ENCODE data around the gene BRPF1.

BRPF1 gene

GRCh38 chr3:9792405-9793160 is 61.0 kb downstream of the BRPF1 start, which contains the start of the genes ARPC4 and TADA3:
ARPC4 (plus strand) TSS chr3:9793082; CDS start chr3:9793122, 40 bp downstream.
TADA3 (minus strand) TSS chr3:9792473; CDS start chr3:9791466, 1,007 bp downstream.
- H3K4ac ChIP-seq (ENCODE audit: low read depth in 1 of 2, low read length in 2 of 2): peak within 1 kb of the TSS; percentile 75 to 93

GRCh38 chr3:9793161-9793781 is 61.7 kb downstream of the BRPF1 start:
- Histone ChIP-seq H2BK120ac (ENCODE audit: low read depth, low read length) (peak overlapping the region; percentile 98), H3K14ac (ENCODE audit: low read length in 2 of 2) (no peak overlapping the region), H4K91ac (ENCODE audit: low read length) (peak overlapping the region; percentile 72), H3K18ac (ENCODE audit: low read depth in 1 of 2, low read length in 2 of 2) (peak overlapping the region; percentile 47 to 70), H2BK12ac (ENCODE audit: low read length in 2 of 2) (no peak overlapping the region), H2BK5ac (ENCODE audit: low read depth, low read length, poor library complexity, severe bottlenecking) (peak overlapping the region; percentile 86), H3K4me2 (ENCODE audit: low read length, poor library complexity, severe bottlenecking) (peak overlapping the region; percentile 65), H3K4me3 (ENCODE audit: insufficient read depth in 1 of 2, low read depth in 1 of 2, low read length in 2 of 2) (peak overlapping the region; percentile 83 to 96), H3K4ac (ENCODE audit: low read depth in 1 of 2, low read length in 2 of 2) (peak overlapping the region; percentile 61 to 72), H3K27me3 (ENCODE audit: control insufficient read depth in 1 of 2, insufficient read depth in 1 of 2, low read length in 2 of 2) (no peaks in the 10 kb centered on the region), H2AK5ac (ENCODE audit: low read length, severe bottlenecking) (peak overlapping the region; percentile 27), H3K23ac (ENCODE audit: low read length in 2 of 2) (no peak overlapping the region), H3K27ac (ENCODE audit: low read length, poor library complexity, severe bottlenecking) (peak overlapping the region; percentile 75), H3K9me3 (ENCODE audit: control insufficient read depth, low read length) (no peaks in the 10 kb centered on the region), H3K4me1 (ENCODE audit: control insufficient read depth, insufficient read depth, low read depth, low read length) (peaks cover 9% of the 10 kb centered on the region), H3K36me3 (ENCODE audit: control insufficient read depth in 1 of 2, insufficient read depth in 2 of 2, low read depth in 1 of 2, low read length in 2 of 2) (peaks cover 31 to 53% of the 10 kb centered on the region in 2 experiments), H3K9ac (ENCODE audit: low read length) (peak overlapping the region; percentile 99), H4K8ac (ENCODE audit: low read length) (peak overlapping the region; percentile 84), H2BK15ac (ENCODE audit: low read depth, poor library complexity, severe bottlenecking) (peak overlapping the region; percentile 4), H2AFZ (ENCODE audit: low read depth, low read length) (no peak overlapping the region), H3K79me1 (replicated peaks; ENCODE audit: low read length, poor library complexity, severe bottlenecking) (peaks cover 20% of the 10 kb centered on the region)
- 2% methylated on average over 21 of the region's 23 CpGs for WGBS
- DNase-seq: peak; percentile 75

More at GRCh38 chr3:9792405-9793160, 61.0 kb downstream of the BRPF1 start, which contains the start of the genes ARPC4 and TADA3:
- Histone ChIP-seq H3K18ac (ENCODE audit: low read depth in 1 of 2, low read length in 2 of 2) (peak within 1 kb of the TSS; percentile 74 to 88), H2BK5ac (ENCODE audit: low read depth, low read length, poor library complexity, severe bottlenecking) (peak within 1 kb of the TSS; percentile 98), H3K4me2 (ENCODE audit: low read length, poor library complexity, severe bottlenecking) (peak within 1 kb of the TSS; percentile 69), H2AK5ac (ENCODE audit: low read length, severe bottlenecking) (peak within 1 kb of the TSS; percentile 88), H3K79me1 (replicated peaks; ENCODE audit: low read length, poor library complexity, severe bottlenecking) (peaks cover 19% of the 10 kb centered on the region), H3K9me3 (ENCODE audit: control insufficient read depth, low read length) (no peaks in the 10 kb centered on the region), H2BK12ac (ENCODE audit: low read length in 2 of 2) (no peak within 1 kb of the TSS), H3K36me3 (ENCODE audit: control insufficient read depth in 1 of 2, insufficient read depth in 2 of 2, low read depth in 1 of 2, low read length in 2 of 2) (peaks cover 31 to 50% of the 10 kb centered on the region in 2 experiments), H3K27me3 (ENCODE audit: control insufficient read depth in 1 of 2, insufficient read depth in 1 of 2, low read length in 2 of 2) (no peaks in the 10 kb centered on the region), H4K91ac (ENCODE audit: low read length) (peak within 1 kb of the TSS; percentile 72), H4K8ac (ENCODE audit: low read length) (peak within 1 kb of the TSS; percentile 84), H2BK15ac (ENCODE audit: low read depth, poor library complexity, severe bottlenecking) (peak within 1 kb of the TSS; percentile 96), H3K14ac (ENCODE audit: low read length in 2 of 2) (peak within 1 kb of the TSS in 1 of 2 experiments; percentile 23), H2AFZ (ENCODE audit: low read depth, low read length) (no peak within 1 kb of the TSS), H3K23ac (ENCODE audit: low read length in 2 of 2) (no peak within 1 kb of the TSS), H3K4me1 (ENCODE audit: control insufficient read depth, insufficient read depth, low read depth, low read length) (peaks cover 8% of the 10 kb centered on the region), H2BK120ac (ENCODE audit: low read depth, low read length) (peak within 1 kb of the TSS; percentile 98), H3K27ac (ENCODE audit: low read length, poor library complexity, severe bottlenecking) (peak within 1 kb of the TSS; percentile 96), H3K4me3 (ENCODE audit: insufficient read depth in 1 of 2, low read depth in 1 of 2, low read length in 2 of 2) (peak within 1 kb of the TSS; percentile 83 to 96), H3K9ac (ENCODE audit: low read length) (peak within 1 kb of the TSS; percentile 99)
- 1% methylated on average over 61 of the region's 65 CpGs for WGBS
- DNase-seq: peak; percentile 98

GRCh38 chr3:9794400-9794799 is 62.9 kb downstream of the BRPF1 start:
- H3K4me2 ChIP-seq (ENCODE audit: low read length, poor library complexity, severe bottlenecking): no peak overlapping the region
- no peak overlapping the region for H4K8ac ChIP-seq (ENCODE audit: low read length)
- DNase-seq: no peak
- H3K23ac ChIP-seq (ENCODE audit: low read length in 2 of 2): no peak overlapping the region
- no peak overlapping the region for H2BK120ac ChIP-seq (ENCODE audit: low read depth, low read length)
- H3K14ac ChIP-seq (ENCODE audit: low read length in 2 of 2): no peak overlapping the region
- peak overlapping the region in 1 of 2 experiments; percentile 96 for H3K4me3 ChIP-seq (ENCODE audit: insufficient read depth in 1 of 2, low read depth in 1 of 2, low read length in 2 of 2)
- no peak overlapping the region for H3K4ac ChIP-seq (ENCODE audit: low read depth in 1 of 2, low read length in 2 of 2)
- no peak overlapping the region for H2AFZ ChIP-seq (ENCODE audit: low read depth, low read length)
- no peaks in the 10 kb centered on the region for H3K9me3 ChIP-seq (ENCODE audit: control insufficient read depth, low read length)
- no peak overlapping the region for H3K18ac ChIP-seq (ENCODE audit: low read depth in 1 of 2, low read length in 2 of 2)
- no peak overlapping the region for H2BK12ac ChIP-seq (ENCODE audit: low read length in 2 of 2)
- no peak overlapping the region for H2BK15ac ChIP-seq (ENCODE audit: low read depth, poor library complexity, severe bottlenecking)
- H2AK5ac ChIP-seq (ENCODE audit: low read length, severe bottlenecking): no peak overlapping the region
- peaks cover 19% of the 10 kb centered on the region for H3K79me1 ChIP-seq (replicated peaks; ENCODE audit: low read length, poor library complexity, severe bottlenecking)
- H3K27me3 ChIP-seq (ENCODE audit: control insufficient read depth in 1 of 2, insufficient read depth in 1 of 2, low read length in 2 of 2): no peaks in the 10 kb centered on the region
- WGBS: 96% methylated on average over 10 of the region's 11 CpGs
- H3K27ac ChIP-seq (ENCODE audit: low read length, poor library complexity, severe bottlenecking): no peak overlapping the region
- H3K4me1 ChIP-seq (ENCODE audit: control insufficient read depth, insufficient read depth, low read depth, low read length): peaks cover 9% of the 10 kb centered on the region
- H2BK5ac ChIP-seq (ENCODE audit: low read depth, low read length, poor library complexity, severe bottlenecking): no peak overlapping the region
- peaks cover 30 to 57% of the 10 kb centered on the region in 2 experiments for H3K36me3 ChIP-seq (ENCODE audit: control insufficient read depth in 1 of 2, insufficient read depth in 2 of 2, low read depth in 1 of 2, low read length in 2 of 2)
- H4K91ac ChIP-seq (ENCODE audit: low read length): no peak overlapping the region
- H3K9ac ChIP-seq (ENCODE audit: low read length): peak overlapping the region; percentile 99

GRCh38 chr3:9795207-9795606 is 63.7 kb downstream of the BRPF1 start:
- 95% methylated on average over 5 of the region's 5 CpGs for WGBS
- H3K4me3 ChIP-seq (ENCODE audit: insufficient read depth in 1 of 2, low read depth in 1 of 2, low read length in 2 of 2): no peak overlapping the region
- H2BK12ac ChIP-seq (ENCODE audit: low read length in 2 of 2): no peak overlapping the region
- no peak overlapping the region for H2AFZ ChIP-seq (ENCODE audit: low read depth, low read length)
- no peak overlapping the region for H3K18ac ChIP-seq (ENCODE audit: low read depth in 1 of 2, low read length in 2 of 2)
- H3K23ac ChIP-seq (ENCODE audit: low read length in 2 of 2): no peak overlapping the region
- no peak overlapping the region for H4K8ac ChIP-seq (ENCODE audit: low read length)
- H3K9ac ChIP-seq (ENCODE audit: low read length): no peak overlapping the region
- H2BK5ac ChIP-seq (ENCODE audit: low read depth, low read length, poor library complexity, severe bottlenecking): no peak overlapping the region
- H3K79me1 ChIP-seq (replicated peaks; ENCODE audit: low read length, poor library complexity, severe bottlenecking): peaks cover 20% of the 10 kb centered on the region
- no peak overlapping the region for H2AK5ac ChIP-seq (ENCODE audit: low read length, severe bottlenecking)
- no peak overlapping the region for H3K14ac ChIP-seq (ENCODE audit: low read length in 2 of 2)
- H4K91ac ChIP-seq (ENCODE audit: low read length): no peak overlapping the region
- H3K4ac ChIP-seq (ENCODE audit: low read depth in 1 of 2, low read length in 2 of 2): no peak overlapping the region
- no peak overlapping the region for H2BK15ac ChIP-seq (ENCODE audit: low read depth, poor library complexity, severe bottlenecking)
- no peak for DNase-seq
- no peak overlapping the region for H3K4me2 ChIP-seq (ENCODE audit: low read length, poor library complexity, severe bottlenecking)
- no peak overlapping the region for H3K27ac ChIP-seq (ENCODE audit: low read length, poor library complexity, severe bottlenecking)
- peaks cover 33 to 57% of the 10 kb centered on the region in 2 experiments for H3K36me3 ChIP-seq (ENCODE audit: control insufficient read depth in 1 of 2, insufficient read depth in 2 of 2, low read depth in 1 of 2, low read length in 2 of 2)
- peaks cover 9% of the 10 kb centered on the region for H3K4me1 ChIP-seq (ENCODE audit: control insufficient read depth, insufficient read depth, low read depth, low read length)
- no peaks in the 10 kb centered on the region for H3K9me3 ChIP-seq (ENCODE audit: control insufficient read depth, low read length)
- no peak overlapping the region for H2BK120ac ChIP-seq (ENCODE audit: low read depth, low read length)
- H3K27me3 ChIP-seq (ENCODE audit: control insufficient read depth in 1 of 2, insufficient read depth in 1 of 2, low read length in 2 of 2): no peaks in the 10 kb centered on the region

All from mesenchymal stem cell (in vitro differentiated cells and primary cell).